ENCODE data around the gene PARP16.

- no peak for TF ChIP-seq CTCF (IDR thresholded peaks at IDR 0.05)
- TF ChIP-seq POLR2AphosphoS5 (IDR thresholded peaks at IDR 0.05): no peak
Measured at GRCh38 chr15:65217526-65218482, 68.9 kb downstream of the PARP16 start.
